Osteoblast (primary cell): ENCODE results near the gene NRG2. TPM values are rescaled to one million over a fixed set of nuclear protein-coding genes. Genes with fewer than 3 reads are reported as not detected.

Experiments used
- DNase-seq: peaks from one replicate; pipeline ENCODE4 v3.0.0; 2011; ENCODE audit warnings: low spot score, mixed read lengths; ENCODE audit not compliant: insufficient read length; ENCODE audit errors: missing footprints
- H2AFZ ChIP-seq: 2 replicates; pipeline ENCODE4 v1.6.0; 2011; ENCODE audit warnings: mild to moderate bottlenecking, low read length
- H3K27ac ChIP-seq: 2 replicates; pipeline ENCODE4 v1.5.1; 2011; ENCODE audit warnings: mild to moderate bottlenecking, low read depth, low read length, moderate library complexity
- H3K27me3 ChIP-seq: 2 replicates; pipeline ENCODE4 v1.6.0; 2012; ENCODE audit warnings: mild to moderate bottlenecking, control low read depth, inconsistent platforms, low read length, moderate library complexity; ENCODE audit not compliant: insufficient read depth
- H3K36me3 ChIP-seq: 2 replicates; pipeline ENCODE4 v1.5.1; 2011; ENCODE audit warnings: mild to moderate bottlenecking, low read length, control low read depth, moderate library complexity; ENCODE audit not compliant: insufficient read depth
- H3K4me1 ChIP-seq: 2 replicates; pipeline ENCODE4 v1.5.1; 2011; ENCODE audit warnings: mild to moderate bottlenecking, low read length, control low read depth, moderate library complexity; ENCODE audit not compliant: insufficient read depth
- H3K4me2 ChIP-seq: 2 replicates; pipeline ENCODE4 v1.6.0; 2011; ENCODE audit warnings: mild to moderate bottlenecking, low read length; ENCODE audit not compliant: insufficient read depth
- H3K4me3 ChIP-seq: fragments of 200-600 bp; sonication (generic); 3 replicates; pipeline ENCODE4 v1.5.1; 2012; ENCODE audit warnings: mild to moderate bottlenecking, low read length, inconsistent platforms; ENCODE audit not compliant: insufficient read depth
- H3K79me2 ChIP-seq: 2 replicates; pipeline ENCODE4 v1.6.0; 2012; ENCODE audit warnings: mild to moderate bottlenecking, low read length, control low read depth, inconsistent platforms; ENCODE audit not compliant: insufficient read depth
- H3K9me3 ChIP-seq: 2 replicates; pipeline ENCODE4 v1.5.1; 2011; ENCODE audit warnings: low read depth, low read length, control low read depth
- H4K20me1 ChIP-seq: 2 replicates; pipeline ENCODE4 v1.6.0; 2012; ENCODE audit warnings: mild to moderate bottlenecking, low read length, control low read depth; ENCODE audit not compliant: insufficient read depth
- total RNA-seq: library from RNA; depleted of rRNA; stranded (reverse); fragments of >200 nt; gene quantifications from 2 replicates; pipeline ENCODE4 v1.2.3, GENCODE V29; 2012
- TF ChIP-seq, protein P1 (sequence below): IDR thresholded peaks from 2 replicates; pipeline ENCODE4 v1.5.1; 2011; ENCODE audit warnings: mild to moderate bottlenecking, low read depth, low read length, moderate library complexity; ENCODE audit errors: extremely low read depth

Gene NRG2
- total RNA-seq, 1 donor, result 0.72 TPM

DNA sequence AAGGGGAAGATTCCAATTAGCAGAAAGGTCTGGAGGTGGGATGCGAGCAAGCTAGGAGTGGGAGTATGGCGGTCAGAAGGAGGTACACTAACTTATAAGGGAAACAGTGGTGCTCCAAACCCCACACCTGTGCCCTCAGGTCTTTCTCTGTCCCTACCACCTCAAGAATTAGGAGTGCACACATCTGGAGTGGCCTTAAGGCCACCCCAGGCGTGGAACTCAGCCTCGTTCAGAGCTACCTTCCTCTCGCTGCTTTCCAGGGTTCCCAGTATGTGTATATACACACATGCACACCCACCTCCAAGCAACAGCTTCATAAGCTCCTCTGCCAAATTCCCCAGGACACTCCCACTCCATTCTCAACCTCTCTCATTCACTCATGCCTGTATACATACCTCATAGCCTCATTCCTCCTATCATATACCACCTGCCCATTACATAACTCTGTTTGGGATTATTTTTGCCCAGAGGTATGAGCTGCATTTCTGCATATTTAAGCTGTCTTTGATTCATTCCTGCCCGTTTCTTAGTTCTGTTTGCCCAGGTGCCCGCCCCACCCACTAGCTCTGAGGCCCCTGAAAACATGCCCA is 128.8 kb downstream of the NRG2 start:
- peaks cover 5% of the 10 kb centered on the region for H3K4me1 ChIP-seq
- H4K20me1 ChIP-seq, result no peaks in the 10 kb centered on the region
- no peaks in the 10 kb centered on the region for H3K36me3 ChIP-seq
- H3K27me3 ChIP-seq, result peaks cover 29% of the 10 kb centered on the region
- no peak overlapping the region for H3K4me2 ChIP-seq
- H3K27ac ChIP-seq, result no peak overlapping the region
- no peaks in the 10 kb centered on the region for H3K79me2 ChIP-seq
- no peak for DNase-seq
- H3K4me3 ChIP-seq, result no peak overlapping the region
- TF ChIP-seq, protein P1, sequence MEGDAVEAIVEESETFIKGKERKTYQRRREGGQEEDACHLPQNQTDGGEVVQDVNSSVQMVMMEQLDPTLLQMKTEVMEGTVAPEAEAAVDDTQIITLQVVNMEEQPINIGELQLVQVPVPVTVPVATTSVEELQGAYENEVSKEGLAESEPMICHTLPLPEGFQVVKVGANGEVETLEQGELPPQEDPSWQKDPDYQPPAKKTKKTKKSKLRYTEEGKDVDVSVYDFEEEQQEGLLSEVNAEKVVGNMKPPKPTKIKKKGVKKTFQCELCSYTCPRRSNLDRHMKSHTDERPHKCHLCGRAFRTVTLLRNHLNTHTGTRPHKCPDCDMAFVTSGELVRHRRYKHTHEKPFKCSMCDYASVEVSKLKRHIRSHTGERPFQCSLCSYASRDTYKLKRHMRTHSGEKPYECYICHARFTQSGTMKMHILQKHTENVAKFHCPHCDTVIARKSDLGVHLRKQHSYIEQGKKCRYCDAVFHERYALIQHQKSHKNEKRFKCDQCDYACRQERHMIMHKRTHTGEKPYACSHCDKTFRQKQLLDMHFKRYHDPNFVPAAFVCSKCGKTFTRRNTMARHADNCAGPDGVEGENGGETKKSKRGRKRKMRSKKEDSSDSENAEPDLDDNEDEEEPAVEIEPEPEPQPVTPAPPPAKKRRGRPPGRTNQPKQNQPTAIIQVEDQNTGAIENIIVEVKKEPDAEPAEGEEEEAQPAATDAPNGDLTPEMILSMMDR, result no peak
- H2AFZ ChIP-seq, result no peak overlapping the region
- no peaks in the 10 kb centered on the region for H3K9me3 ChIP-seq

DNA sequence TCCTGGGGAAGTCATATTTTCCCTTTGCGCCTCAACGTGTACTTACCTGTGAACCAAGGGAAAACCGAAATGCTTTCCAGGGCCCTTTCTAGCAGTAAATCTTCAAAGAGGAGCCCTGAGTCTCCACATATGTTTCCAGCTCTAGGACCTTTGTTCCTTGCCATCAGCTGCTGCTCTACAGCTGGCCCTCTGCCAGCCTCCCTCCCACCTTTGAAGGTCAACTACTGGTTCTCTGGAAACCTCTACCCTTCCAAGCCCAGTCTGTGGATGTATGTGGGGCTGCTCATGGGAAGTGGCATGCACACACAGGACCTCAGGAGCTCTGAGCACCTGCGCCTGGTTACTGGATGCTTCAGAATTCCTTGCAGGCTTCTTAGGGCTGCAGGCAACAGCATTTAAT is 130.3 kb downstream of the NRG2 start:
- H4K20me1 ChIP-seq, result no peaks in the 10 kb centered on the region
- H3K27me3 ChIP-seq, result peaks cover 37% of the 10 kb centered on the region
- no peak overlapping the region for H3K27ac ChIP-seq
- DNase-seq, result no peak
- TF ChIP-seq, protein P1, result no peak
- no peaks in the 10 kb centered on the region for H3K4me1 ChIP-seq
- no peaks in the 10 kb centered on the region for H3K36me3 ChIP-seq
- H3K79me2 ChIP-seq, result no peaks in the 10 kb centered on the region
- no peaks in the 10 kb centered on the region for H3K9me3 ChIP-seq
- no peak overlapping the region for H3K4me3 ChIP-seq
- H2AFZ ChIP-seq, result no peak overlapping the region
- H3K4me2 ChIP-seq, result no peak overlapping the region

DNA sequence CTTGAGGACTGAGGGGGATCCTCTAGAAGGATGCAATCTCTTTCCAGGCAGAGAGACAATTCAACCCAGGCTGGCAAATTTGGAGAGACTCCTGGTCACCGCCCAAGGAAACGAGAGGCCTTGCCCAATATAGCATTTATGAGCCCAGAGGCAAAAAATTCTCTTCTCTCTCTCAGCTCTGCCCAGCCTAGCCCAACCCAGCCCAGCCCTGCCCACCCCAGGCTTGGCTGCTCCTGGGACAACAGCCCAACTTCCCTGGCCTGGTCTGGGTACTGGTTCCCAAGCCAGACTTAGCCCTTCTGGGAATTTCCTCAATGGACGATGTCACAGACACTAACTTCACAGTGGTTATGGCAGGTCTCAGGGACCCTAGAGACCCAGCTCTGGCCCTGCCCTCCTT is 130.9 kb downstream of the NRG2 start:
- H3K9me3 ChIP-seq, result no peaks in the 10 kb centered on the region
- no peaks in the 10 kb centered on the region for H3K36me3 ChIP-seq
- H3K79me2 ChIP-seq, result no peaks in the 10 kb centered on the region
- no peak overlapping the region for H3K4me3 ChIP-seq
- no peak overlapping the region for H3K4me2 ChIP-seq
- TF ChIP-seq, protein P1, result no peak
- H3K27ac ChIP-seq, result no peak overlapping the region
- H3K27me3 ChIP-seq, result peaks cover 41% of the 10 kb centered on the region
- no peak for DNase-seq
- H4K20me1 ChIP-seq, result no peaks in the 10 kb centered on the region
- H2AFZ ChIP-seq, result no peak overlapping the region
- no peaks in the 10 kb centered on the region for H3K4me1 ChIP-seq

DNA sequence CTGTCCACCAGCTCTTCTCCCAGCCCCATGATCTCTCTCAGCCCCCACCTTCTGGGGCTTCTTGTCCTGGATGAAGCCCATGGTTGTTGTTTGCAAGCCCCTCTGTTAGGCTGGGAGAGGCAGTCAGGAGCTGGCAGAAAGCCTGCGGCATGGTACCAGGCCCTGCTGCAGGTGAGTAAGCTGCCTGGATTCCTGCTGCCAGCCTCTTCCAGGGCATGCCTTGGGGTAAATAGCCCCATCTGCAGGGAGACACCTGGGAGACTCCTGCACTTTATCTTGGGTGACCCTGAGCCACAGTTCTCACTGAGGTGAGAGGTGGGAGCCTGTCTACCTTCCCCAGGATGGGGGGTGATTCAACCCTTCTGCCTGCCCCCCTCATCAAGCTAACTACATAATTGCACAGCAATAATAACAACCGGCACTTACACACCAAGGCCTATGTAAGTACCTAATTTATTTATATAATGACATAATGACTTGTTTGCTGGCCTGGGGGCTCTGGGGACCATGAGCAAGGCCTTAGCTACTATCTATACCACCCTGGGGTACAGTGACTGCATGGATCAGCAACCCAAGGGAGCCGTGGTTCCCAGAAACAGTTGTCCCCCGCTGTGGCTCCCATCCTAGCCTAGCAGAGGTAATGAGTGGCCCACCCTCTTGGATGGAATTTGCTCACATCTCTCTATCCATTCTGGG is 131.5 kb downstream of the NRG2 start:
- no peak overlapping the region for H3K4me3 ChIP-seq
- H3K4me2 ChIP-seq, result no peak overlapping the region
- no peaks in the 10 kb centered on the region for H3K79me2 ChIP-seq
- H3K27me3 ChIP-seq, result peaks cover 44% of the 10 kb centered on the region
- no peaks in the 10 kb centered on the region for H4K20me1 ChIP-seq
- H3K36me3 ChIP-seq, result no peaks in the 10 kb centered on the region
- no peaks in the 10 kb centered on the region for H3K4me1 ChIP-seq
- no peak for DNase-seq
- H2AFZ ChIP-seq, result no peak overlapping the region
- TF ChIP-seq, protein P1, result no peak
- H3K27ac ChIP-seq, result no peak overlapping the region
- no peaks in the 10 kb centered on the region for H3K9me3 ChIP-seq
